ENCODE data around the gene INPP4B. TPM values are rescaled to one million over a fixed set of nuclear protein-coding genes. Genes with fewer than 3 reads are reported as not detected.

The INPP4B gene
- total and polyA plus RNA-seq, 2 experiments from 2014 or later = 20.3 to 27.5 TPM

DNA sequence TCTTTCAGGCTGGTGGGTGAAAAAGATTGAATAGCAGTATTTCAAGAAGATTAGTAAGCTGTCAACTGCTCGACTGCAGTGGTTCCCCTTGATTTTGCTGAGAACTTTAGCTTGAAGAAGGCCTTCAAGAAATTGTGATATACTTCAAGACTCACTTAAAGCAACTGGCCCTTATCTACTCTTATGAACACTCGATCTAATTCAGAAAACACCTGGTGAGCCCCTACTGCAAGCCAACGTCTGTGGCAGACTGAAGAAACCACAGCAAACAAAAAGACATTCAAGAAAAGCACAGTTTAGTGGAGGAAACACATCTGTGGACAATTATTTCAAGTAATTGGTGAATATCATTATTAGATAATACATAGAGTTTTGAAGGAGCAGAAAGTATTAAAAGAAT, 119.0 kb downstream of the INPP4B start:
- Histone ChIP-seq H2AFZ (no peak overlapping the region), H4K20me1 (ENCODE audit: insufficient read depth) (no peaks in the 10 kb centered on the region), H3K4me3 (no peak overlapping the region), H3K9ac (no peak overlapping the region), H3K36me3 (ENCODE audit: low read depth) (no peaks in the 10 kb centered on the region), H3K4me2 (ENCODE audit: unreplicated experiment) (no peak overlapping the region), H3K9me3 (ENCODE audit: low read depth) (no peaks in the 10 kb centered on the region), H3K27me3 (replicated peaks; ENCODE audit: insufficient read depth) (no peaks in the 10 kb centered on the region), H3F3A (ENCODE audit: insufficient read depth) (no peaks in the 10 kb centered on the region), H3K4me1 (ENCODE audit: insufficient read depth) (0 out of 2 replicates have a peak, but pooled peaks cover 3% of the 10 kb centered on the region), H3K79me2 (ENCODE audit: insufficient read depth) (no peaks in the 10 kb centered on the region), H3K9me2 (ENCODE audit: insufficient read depth) (no peaks in the 10 kb centered on the region), H3K27ac (no peak overlapping the region)
- TF ChIP-seq EZH2 (IDR thresholded peaks at IDR 0.05; ENCODE audit: insufficient read depth, poor library complexity, severe bottlenecking) = no peak
- no peak for TF ChIP-seq EZH2phosphoT487 (IDR thresholded peaks at IDR 0.05; ENCODE audit: insufficient read depth, low read depth)
- DNase-seq = no peak
- in situ Hi-C loops (cut with MboI) = no loop called here
- 33 to 41% methylated on average over 3 of the region's 3 CpGs for WGBS, 2 experiments (ENCODE audit: low coverage in 1 of 2, low lambda C conversion rate in 2 of 2, missing lambda C conversion rate in 2 of 2)

GRCh38 chr4:142725886-142726285, 120.2 kb downstream of the INPP4B start:
- H3K27me3 ChIP-seq (replicated peaks; ENCODE audit: insufficient read depth) = no peaks in the 10 kb centered on the region
- no peak for DNase-seq
- in situ Hi-C loops (cut with MboI) = no loop called here
- TF ChIP-seq EZH2 (IDR thresholded peaks at IDR 0.05; ENCODE audit: insufficient read depth, poor library complexity, severe bottlenecking) = no peak
- no peak for TF ChIP-seq EZH2phosphoT487 (IDR thresholded peaks at IDR 0.05; ENCODE audit: insufficient read depth, low read depth)
- no peaks in the 10 kb centered on the region for H3K9me2 ChIP-seq (ENCODE audit: insufficient read depth)
- H3K36me3 ChIP-seq (ENCODE audit: low read depth) = no peaks in the 10 kb centered on the region
- 74 to 80% methylated on average over 2 of the region's 2 CpGs for WGBS, 2 experiments (ENCODE audit: low coverage in 1 of 2, low lambda C conversion rate in 2 of 2, missing lambda C conversion rate in 2 of 2)
- no peaks in the 10 kb centered on the region for H4K20me1 ChIP-seq (ENCODE audit: insufficient read depth)
- H2AFZ ChIP-seq = no peak overlapping the region
- no peaks in the 10 kb centered on the region for H3K9me3 ChIP-seq (ENCODE audit: low read depth)
- H3K27ac ChIP-seq = no peak overlapping the region
- H3F3A ChIP-seq (ENCODE audit: insufficient read depth) = no peaks in the 10 kb centered on the region
- H3K79me2 ChIP-seq (ENCODE audit: insufficient read depth) = no peaks in the 10 kb centered on the region
- no peak overlapping the region for H3K4me3 ChIP-seq
- no peak overlapping the region for H3K4me2 ChIP-seq (ENCODE audit: unreplicated experiment)
- peaks cover 8% of the 10 kb centered on the region; the same call in 1 of the 2 replicates for H3K4me1 ChIP-seq (ENCODE audit: insufficient read depth)
- no peak overlapping the region for H3K9ac ChIP-seq

GRCh38 chr4:142721187-142721586, 124.9 kb downstream of the INPP4B start:
- Histone ChIP-seq H3F3A (ENCODE audit: insufficient read depth) (no peaks in the 10 kb centered on the region), H3K9me3 (ENCODE audit: low read depth) (no peaks in the 10 kb centered on the region), H3K4me2 (ENCODE audit: unreplicated experiment) (peak overlapping the region; percentile 32), H3K4me3 (no peak overlapping the region), H2AFZ (no peak overlapping the region), H3K4me1 (ENCODE audit: insufficient read depth) (peaks cover 16% of the 10 kb centered on the region), H3K79me2 (ENCODE audit: insufficient read depth) (no peaks in the 10 kb centered on the region), H3K36me3 (ENCODE audit: low read depth) (no peaks in the 10 kb centered on the region), H3K27ac (no peak overlapping the region), H3K9ac (no peak overlapping the region), H4K20me1 (ENCODE audit: insufficient read depth) (no peaks in the 10 kb centered on the region), H3K9me2 (ENCODE audit: insufficient read depth) (no peaks in the 10 kb centered on the region), H3K27me3 (replicated peaks; ENCODE audit: insufficient read depth) (no peaks in the 10 kb centered on the region)
- in situ Hi-C loops (cut with MboI) = no loop called here
- WGBS, 2 experiments (ENCODE audit: low coverage in 1 of 2, low lambda C conversion rate in 2 of 2, missing lambda C conversion rate in 2 of 2) = 92 to 95% methylated on average over 4 of the region's 4 CpGs
- TF ChIP-seq EZH2 (IDR thresholded peaks at IDR 0.05; ENCODE audit: insufficient read depth, poor library complexity, severe bottlenecking) = no peak
- no peak for TF ChIP-seq EZH2phosphoT487 (IDR thresholded peaks at IDR 0.05; ENCODE audit: insufficient read depth, low read depth)
- DNase-seq = peak; percentile 14

GRCh38 chr4:142719854-142720541, 126.1 kb downstream of the INPP4B start:
- no peaks in the 10 kb centered on the region for H3K27me3 ChIP-seq (replicated peaks; ENCODE audit: insufficient read depth)
- H2AFZ ChIP-seq = no peak overlapping the region
- H3K36me3 ChIP-seq (ENCODE audit: low read depth) = no peaks in the 10 kb centered on the region
- no peak overlapping the region for H3K4me2 ChIP-seq (ENCODE audit: unreplicated experiment)
- H3K27ac ChIP-seq = no peak overlapping the region
- no peaks in the 10 kb centered on the region for H4K20me1 ChIP-seq (ENCODE audit: insufficient read depth)
- H3K9me3 ChIP-seq (ENCODE audit: low read depth) = no peaks in the 10 kb centered on the region
- no peaks in the 10 kb centered on the region for H3F3A ChIP-seq (ENCODE audit: insufficient read depth)
- no peak overlapping the region for H3K9ac ChIP-seq
- no peaks in the 10 kb centered on the region for H3K79me2 ChIP-seq (ENCODE audit: insufficient read depth)
- in situ Hi-C loops (cut with MboI) = loop anchor here (10.0 kb wide), 1 partner anchor 365 kb away; no protein-coding TSS in a partner anchor
- peak; percentile 57 for DNase-seq
- TF ChIP-seq EZH2 (IDR thresholded peaks at IDR 0.05; ENCODE audit: insufficient read depth, poor library complexity, severe bottlenecking) (no peak), EZH2phosphoT487 (IDR thresholded peaks at IDR 0.05; ENCODE audit: insufficient read depth, low read depth) (no peak)
- 52 to 53% methylated on average over 5 of the region's 5 CpGs for WGBS, 2 experiments (ENCODE audit: low coverage in 1 of 2, low lambda C conversion rate in 2 of 2, missing lambda C conversion rate in 2 of 2)
- no peak overlapping the region for H3K4me3 ChIP-seq
- no peaks in the 10 kb centered on the region for H3K9me2 ChIP-seq (ENCODE audit: insufficient read depth)
- peaks cover 16% of the 10 kb centered on the region for H3K4me1 ChIP-seq (ENCODE audit: insufficient read depth)

Data from GM23248 (cell line).